Renal pelvis (tissue), 4 donors: ENCODE results near the gene ERICH6. TPM values are rescaled to one million over a fixed set of nuclear protein-coding genes. Genes with fewer than 3 reads are reported as not detected.

Experiments
- DNase-seq: peaks from one replicate; pipeline ENCODE4 v3.0.0-alpha.2; 2013
- polyA plus RNA-seq, 3 donors: library from polyadenylated mRNA; unstranded; fragments of 120-200 nt; gene quantifications; one replicate each; pipeline ENCODE4 v1.2.1, GENCODE V29; 2013; ENCODE audit not compliant: insufficient read length in 3 of 3

Gene ERICH6
- polyA plus RNA-seq, 3 donors = 1.00 to 1.4 (median 1.0) TPM

DNA sequence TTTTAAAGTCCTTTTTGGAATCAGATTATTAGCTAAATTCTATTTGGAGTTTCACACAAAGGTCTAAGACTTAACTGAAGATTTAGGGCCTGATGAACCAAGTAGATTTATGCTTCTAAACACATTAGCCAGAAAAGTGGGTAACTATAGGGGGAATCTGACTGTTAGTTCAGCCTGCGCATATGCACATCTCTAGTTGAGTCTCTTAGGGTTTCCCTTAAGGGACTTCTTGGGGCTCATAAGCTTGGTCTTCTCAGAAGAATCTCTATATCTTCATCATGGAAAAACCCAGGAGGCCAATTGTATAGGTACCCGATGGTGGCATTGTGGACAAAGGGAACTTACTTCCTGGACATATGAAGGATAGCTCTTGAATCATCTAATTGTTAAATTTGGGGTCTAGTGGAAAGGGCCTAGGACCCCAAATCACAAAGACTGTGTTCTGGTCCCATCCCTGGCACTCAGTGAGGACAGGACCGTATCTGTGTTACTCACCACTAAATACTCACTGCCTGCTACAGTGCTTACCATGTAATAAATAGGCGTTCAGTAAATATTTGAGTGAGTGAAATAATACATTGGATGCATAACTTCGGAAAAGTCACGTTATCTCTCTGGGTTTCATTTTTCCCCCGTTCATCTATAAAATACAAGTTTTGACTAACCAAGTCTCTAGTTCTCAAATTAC lies 83.6 kb downstream of the ERICH6 start:
- DNase-seq = no peak

DNA sequence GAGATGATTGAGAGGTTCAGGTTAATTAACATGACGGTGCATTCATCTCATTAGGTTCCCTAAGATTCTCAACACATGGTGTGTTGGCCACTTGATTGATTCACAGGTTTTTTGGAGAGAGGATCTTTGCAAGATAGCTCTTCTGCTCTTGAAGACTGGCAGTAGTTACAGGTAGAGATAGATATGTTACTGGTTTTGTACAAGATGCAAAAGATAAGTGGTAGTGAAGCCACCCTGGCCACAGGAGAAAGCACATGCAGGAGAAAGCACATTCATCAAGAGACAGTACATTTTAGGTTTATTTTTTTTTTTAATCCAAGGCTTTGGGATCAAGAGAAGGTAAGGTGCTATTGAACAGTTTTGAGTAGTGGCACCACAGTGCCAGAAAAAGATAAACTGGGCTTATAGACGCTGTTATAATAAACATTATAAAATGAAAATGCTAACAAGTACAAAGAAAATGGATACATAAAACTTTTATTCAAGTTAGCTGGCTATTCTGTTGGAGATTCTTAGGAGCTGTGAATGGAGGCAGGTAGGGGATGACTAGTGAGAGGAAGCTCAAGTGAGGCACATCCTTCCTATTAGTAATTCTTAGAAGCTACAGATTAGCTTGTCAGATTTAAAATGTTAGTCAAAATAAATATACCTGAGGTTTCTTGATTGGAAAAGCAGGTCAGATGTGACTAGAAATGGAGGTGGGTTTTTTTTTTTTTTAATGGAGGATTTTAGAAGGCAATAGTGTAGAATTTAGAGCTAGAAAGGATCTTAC lies 89.8 kb downstream of the ERICH6 start:
- no peak for DNase-seq

GRCh38 chr3:150613034-150613433 lies 90.7 kb downstream of the ERICH6 start:
- no peak for DNase-seq

- DNase-seq = no peak
These were observed 91.2 kb downstream of the ERICH6 start for GRCh38 chr3:150612494-150612893.

GRCh38 chr3:150611666-150612065 lies 92.1 kb downstream of the ERICH6 start:
- DNase-seq = no peak

GRCh38 chr3:150610785-150611184 lies 92.9 kb downstream of the ERICH6 start:
- no peak for DNase-seq

GRCh38 chr3:150609988-150610387 lies 93.7 kb downstream of the ERICH6 start:
- no peak for DNase-seq

Other genes with a start within 250 kb of the ERICH6 start
- 100 to 1,000 TPM; 113 to 124 (median 115) TPM for gene SERP1, start 157.4 kb downstream of the ERICH6 start, polyA plus RNA-seq
- 100 to 1,000 TPM; 146 to 179 (median 147) TPM for gene EIF2A, start 157.1 kb downstream of the ERICH6 start, polyA plus RNA-seq
- 100 to 1,000 TPM; 100 to 118 (median 113) TPM for gene SELENOT, start 100.6 kb downstream of the ERICH6 start, polyA plus RNA-seq
- 10 to 100 TPM; 16.4 to 18.4 (median 16.7) TPM for gene SIAH2, start 59.2 kb upstream of the ERICH6 start, polyA plus RNA-seq
- gene MINDY4B, start 201.5 kb upstream of the ERICH6 start, polyA plus RNA-seq = not detected